Measurements from ENCODE around the gene ZFHX3.

ZFHX3 gene

GRCh38 chr16:72894293-72895151 lies 153.4 kb downstream of the ZFHX3 start:
- Histone ChIP-seq H3K4me3 (ENCODE audit: low read length) (no peak overlapping the region), H3K9ac (ENCODE audit: low read depth, low read length) (no peak overlapping the region), H3K27me3 (ENCODE audit: insufficient read depth, low read length) (no peaks in the 10 kb centered on the region), H3K36me3 (ENCODE audit: insufficient read depth, low read length) (no peaks in the 10 kb centered on the region), H3K27ac (ENCODE audit: low read depth, low read length) (no peak overlapping the region), H3K9me3 (ENCODE audit: insufficient read depth, low read depth, low read length) (no peaks in the 10 kb centered on the region), H3K4me1 (ENCODE audit: insufficient read depth, low read length) (0 out of 2 replicates have a peak, but pooled peaks cover 5% of the 10 kb centered on the region)
- 91% methylated on average over 17 of the region's 18 CpGs for WGBS

DNA sequence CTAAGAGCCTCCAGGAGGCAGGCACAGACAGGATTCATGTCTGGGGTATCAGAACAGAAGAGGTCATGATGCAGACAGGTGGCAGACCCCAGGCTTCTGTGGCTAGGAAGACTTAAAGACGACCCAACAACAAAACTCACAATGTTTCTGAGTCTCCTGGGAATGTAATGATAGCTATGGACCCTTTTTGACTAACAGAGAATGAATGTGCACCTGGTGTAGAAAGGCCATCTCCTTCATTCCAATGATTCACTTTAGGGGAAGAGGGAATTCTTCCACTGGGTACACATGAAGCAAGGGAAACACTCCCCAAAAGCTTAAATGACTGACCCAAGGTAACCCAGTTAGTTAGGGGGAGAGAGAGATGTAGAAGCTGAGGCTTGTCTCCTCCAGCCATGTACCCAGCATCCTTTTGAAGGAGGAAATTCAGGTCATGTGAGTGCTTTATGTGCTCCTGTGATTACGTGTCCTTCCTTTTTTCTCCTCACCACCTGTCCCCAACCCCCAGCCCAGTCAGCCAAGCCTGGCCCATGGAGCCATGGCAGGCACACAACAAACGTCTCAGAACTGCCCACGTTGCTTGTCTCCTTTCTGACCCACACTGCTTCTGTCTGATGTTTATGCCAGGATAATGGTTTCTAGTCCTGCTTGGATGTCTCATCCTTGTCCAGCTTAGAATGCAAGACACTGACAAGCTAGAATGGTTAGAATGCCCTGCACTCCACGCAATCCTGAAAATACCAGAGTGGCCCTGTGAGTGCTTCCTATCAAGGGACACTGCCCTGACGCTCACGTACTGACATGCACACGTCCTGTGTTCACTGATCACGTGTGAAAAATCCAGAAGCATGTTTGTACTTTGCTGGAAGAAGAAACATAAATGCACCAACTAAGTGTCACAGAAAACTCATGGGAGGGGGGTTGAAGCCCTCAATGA lies 156.4 kb downstream of the ZFHX3 start:
- H3K4me1 ChIP-seq (ENCODE audit: insufficient read depth, low read length) = 0 out of 2 replicates have a peak, but pooled peaks cover 5% of the 10 kb centered on the region
- no peak overlapping the region for H3K4me3 ChIP-seq (ENCODE audit: low read length)
- no peaks in the 10 kb centered on the region for H3K36me3 ChIP-seq (ENCODE audit: insufficient read depth, low read length)
- no peaks in the 10 kb centered on the region for H3K27me3 ChIP-seq (ENCODE audit: insufficient read depth, low read length)
- no peak overlapping the region for H3K27ac ChIP-seq (ENCODE audit: low read depth, low read length)
- 81% methylated on average over 9 of the region's 9 CpGs for WGBS
- H3K9me3 ChIP-seq (ENCODE audit: insufficient read depth, low read depth, low read length) = no peaks in the 10 kb centered on the region
- no peak overlapping the region for H3K9ac ChIP-seq (ENCODE audit: low read depth, low read length)

- Histone ChIP-seq H3K4me1 (ENCODE audit: insufficient read depth, low read length) (0 out of 2 replicates have a peak, but pooled peaks cover 5% of the 10 kb centered on the region), H3K27me3 (ENCODE audit: insufficient read depth, low read length) (no peaks in the 10 kb centered on the region), H3K4me3 (ENCODE audit: low read length) (no peak overlapping the region), H3K27ac (ENCODE audit: low read depth, low read length) (no peak overlapping the region), H3K9ac (ENCODE audit: low read depth, low read length) (no peak overlapping the region), H3K36me3 (ENCODE audit: insufficient read depth, low read length) (no peaks in the 10 kb centered on the region), H3K9me3 (ENCODE audit: insufficient read depth, low read depth, low read length) (no peaks in the 10 kb centered on the region)
- WGBS = 92% methylated on average over 3 of the region's 3 CpGs
These were observed 157.3 kb downstream of the ZFHX3 start for GRCh38 chr16:72890587-72890986.

DNA sequence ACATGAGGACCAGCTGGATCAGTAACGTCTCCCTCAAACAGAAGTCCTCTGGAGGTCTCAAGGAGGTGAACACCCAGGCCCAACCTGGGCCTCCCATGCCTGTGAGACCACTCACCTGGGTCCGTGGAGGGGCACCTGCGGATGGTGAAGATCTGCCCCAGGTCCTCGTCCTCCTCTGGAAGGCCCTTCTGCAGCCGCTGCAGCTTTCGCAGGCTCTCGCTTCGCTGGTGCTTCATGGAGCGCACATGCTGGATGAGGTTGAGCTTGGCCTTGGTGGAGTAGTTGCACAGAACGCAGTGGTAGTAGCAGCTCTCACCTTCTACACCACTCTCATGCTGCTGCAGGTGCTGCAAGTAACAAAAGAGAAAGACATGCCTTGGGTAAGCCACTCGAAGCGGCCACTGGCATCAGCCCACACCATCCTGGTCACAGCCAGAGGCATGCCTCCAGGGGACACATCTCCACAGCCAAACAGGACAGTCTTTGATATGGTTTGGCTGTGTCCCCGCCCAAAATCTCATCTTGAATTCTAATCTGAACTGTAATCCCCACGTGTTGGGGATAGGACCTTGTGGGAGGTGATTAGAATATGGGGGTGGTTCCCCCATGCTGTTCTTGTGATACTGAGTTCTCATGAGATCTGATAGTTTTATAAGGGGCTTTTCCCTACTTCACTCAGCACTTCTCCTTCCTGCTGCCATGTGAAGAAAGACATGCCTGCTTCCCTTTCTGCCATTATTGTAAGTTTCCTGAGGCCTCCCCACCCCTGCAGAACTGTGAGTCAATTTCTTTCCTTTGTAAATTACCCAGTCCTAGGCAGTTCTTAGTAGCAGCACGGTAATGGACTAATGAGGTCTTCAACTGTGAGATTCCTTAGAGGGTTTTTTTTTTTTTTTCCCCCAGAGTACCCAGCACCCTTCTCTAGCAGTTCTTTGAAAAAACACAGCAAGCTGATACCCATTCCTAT lies 158.0 kb downstream of the ZFHX3 start:
- Histone ChIP-seq H3K27me3 (ENCODE audit: insufficient read depth, low read length) (no peaks in the 10 kb centered on the region), H3K36me3 (ENCODE audit: insufficient read depth, low read length) (no peaks in the 10 kb centered on the region), H3K27ac (ENCODE audit: low read depth, low read length) (no peak overlapping the region), H3K9me3 (ENCODE audit: insufficient read depth, low read depth, low read length) (no peaks in the 10 kb centered on the region), H3K9ac (ENCODE audit: low read depth, low read length) (no peak overlapping the region), H3K4me3 (ENCODE audit: low read length) (no peak overlapping the region), H3K4me1 (ENCODE audit: insufficient read depth, low read length) (0 out of 2 replicates have a peak, but pooled peaks cover 5% of the 10 kb centered on the region)
- WGBS = 96% methylated on average over 15 of the region's 15 CpGs

GRCh38 chr16:72887537-72887936 lies 160.4 kb downstream of the ZFHX3 start:
- Histone ChIP-seq H3K9ac (ENCODE audit: low read depth, low read length) (no peak overlapping the region), H3K36me3 (ENCODE audit: insufficient read depth, low read length) (no peaks in the 10 kb centered on the region), H3K4me3 (ENCODE audit: low read length) (no peak overlapping the region), H3K4me1 (ENCODE audit: insufficient read depth, low read length) (no peaks in the 10 kb centered on the region), H3K27ac (ENCODE audit: low read depth, low read length) (no peak overlapping the region), H3K27me3 (ENCODE audit: insufficient read depth, low read length) (no peaks in the 10 kb centered on the region), H3K9me3 (ENCODE audit: insufficient read depth, low read depth, low read length) (no peaks in the 10 kb centered on the region)
- 90% methylated on average over 14 of the region's 14 CpGs for WGBS

DNA sequence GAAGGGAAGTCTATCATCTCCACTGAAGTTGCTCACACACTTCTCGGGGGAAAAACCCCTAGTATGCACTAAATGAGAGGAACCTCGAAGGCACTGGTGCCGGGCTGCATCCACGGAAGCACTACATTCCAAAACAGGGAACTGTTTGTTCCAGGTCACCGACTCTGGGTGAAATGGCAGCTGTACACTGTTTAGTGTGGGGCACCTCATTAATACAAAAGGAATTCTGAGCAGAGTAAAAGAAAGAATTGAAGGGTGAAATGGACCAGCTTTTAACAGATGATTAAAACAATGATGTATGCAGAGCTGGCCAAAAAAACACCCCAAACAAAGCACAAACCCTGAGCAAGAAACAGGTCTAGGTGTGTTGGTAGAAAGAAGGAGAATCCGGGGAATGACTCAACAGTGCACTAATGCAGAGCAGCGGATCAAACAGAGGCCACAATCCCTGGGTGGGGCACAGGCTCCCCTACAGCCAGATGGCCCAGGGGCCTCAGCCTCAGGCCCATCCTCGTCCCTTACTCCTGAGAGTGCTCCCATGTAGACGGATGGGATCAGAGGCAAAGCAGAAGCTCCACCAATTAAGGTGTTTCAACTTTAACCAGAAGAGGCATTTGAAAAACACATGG lies 161.5 kb downstream of the ZFHX3 start:
- H3K36me3 ChIP-seq (ENCODE audit: insufficient read depth, low read length) = no peaks in the 10 kb centered on the region
- no peak overlapping the region for H3K4me3 ChIP-seq (ENCODE audit: low read length)
- H3K9me3 ChIP-seq (ENCODE audit: insufficient read depth, low read depth, low read length) = no peaks in the 10 kb centered on the region
- H3K4me1 ChIP-seq (ENCODE audit: insufficient read depth, low read length) = no peaks in the 10 kb centered on the region
- no peaks in the 10 kb centered on the region for H3K27me3 ChIP-seq (ENCODE audit: insufficient read depth, low read length)
- H3K27ac ChIP-seq (ENCODE audit: low read depth, low read length) = no peak overlapping the region
- no peak overlapping the region for H3K9ac ChIP-seq (ENCODE audit: low read depth, low read length)
- 94% methylated on average over 9 of the region's 9 CpGs for WGBS

- no peaks in the 10 kb centered on the region for H3K36me3 ChIP-seq (ENCODE audit: insufficient read depth, low read length)
- H3K4me3 ChIP-seq (ENCODE audit: low read length) = no peak overlapping the region
These were observed 163.4 kb downstream of the ZFHX3 start for GRCh38 chr16:72884573-72884972.

DNA sequence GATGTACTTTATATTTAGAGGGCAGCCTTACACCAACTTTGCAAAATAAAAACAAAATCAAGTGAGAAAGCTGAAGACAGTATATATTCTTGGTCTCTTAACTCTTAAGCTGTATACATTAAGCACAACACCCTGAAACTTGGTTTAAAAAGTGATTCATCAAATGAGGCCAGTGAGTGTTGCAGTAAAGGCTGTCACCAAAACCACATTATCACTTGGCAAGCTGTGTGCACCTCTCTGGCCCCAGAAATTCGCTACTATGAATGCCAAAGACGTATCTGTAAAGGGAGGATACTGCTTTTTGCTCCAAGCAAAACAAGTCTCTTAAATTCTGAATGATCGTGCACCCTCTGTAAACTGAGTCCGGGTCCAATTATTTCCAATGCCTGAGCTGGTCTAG lies 163.9 kb downstream of the ZFHX3 start:
- 93% methylated on average over 4 of the region's 4 CpGs for WGBS

More at GRCh38 chr16:72884573-72884972, 163.4 kb downstream of the ZFHX3 start:
- Histone ChIP-seq H3K4me1 (ENCODE audit: insufficient read depth, low read length) (no peaks in the 10 kb centered on the region), H3K27me3 (ENCODE audit: insufficient read depth, low read length) (no peaks in the 10 kb centered on the region), H3K9me3 (ENCODE audit: insufficient read depth, low read depth, low read length) (no peaks in the 10 kb centered on the region), H3K9ac (ENCODE audit: low read depth, low read length) (no peak overlapping the region), H3K27ac (ENCODE audit: low read depth, low read length) (no peak overlapping the region)
- 95% methylated on average over 4 of the region's 5 CpGs for WGBS

GRCh38 chr16:72879846-72880245 lies 168.1 kb downstream of the ZFHX3 start:
- Histone ChIP-seq H3K36me3 (ENCODE audit: insufficient read depth, low read length) (no peaks in the 10 kb centered on the region), H3K27ac (ENCODE audit: low read depth, low read length) (no peak overlapping the region), H3K4me1 (ENCODE audit: insufficient read depth, low read length) (peaks cover 7% of the 10 kb centered on the region; the same call in 1 of the 2 replicates), H3K27me3 (ENCODE audit: insufficient read depth, low read length) (no peaks in the 10 kb centered on the region), H3K4me3 (ENCODE audit: low read length) (no peak overlapping the region), H3K9ac (ENCODE audit: low read depth, low read length) (no peak overlapping the region), H3K9me3 (ENCODE audit: insufficient read depth, low read depth, low read length) (no peaks in the 10 kb centered on the region)
- WGBS = 94% methylated on average over 11 of the region's 11 CpGs

More for the DNA sequence above, 163.9 kb downstream of the ZFHX3 start:
- Histone ChIP-seq H3K9me3 (ENCODE audit: insufficient read depth, low read depth, low read length) (no peaks in the 10 kb centered on the region), H3K36me3 (ENCODE audit: insufficient read depth, low read length) (no peaks in the 10 kb centered on the region), H3K4me1 (ENCODE audit: insufficient read depth, low read length) (no peaks in the 10 kb centered on the region), H3K27me3 (ENCODE audit: insufficient read depth, low read length) (no peaks in the 10 kb centered on the region), H3K9ac (ENCODE audit: low read depth, low read length) (no peak overlapping the region), H3K27ac (ENCODE audit: low read depth, low read length) (no peak overlapping the region), H3K4me3 (ENCODE audit: low read length) (no peak overlapping the region)
